Ishikawa (cell line): ENCODE data around the gene COA7.

Source experiments
- CEBPB ChIP-seq: IDR thresholded peaks from 2 replicates; pipeline ENCODE4 v1.6.1; 2012
- CREB1 ChIP-seq: IDR thresholded peaks from 2 replicates; pipeline ENCODE4 v1.6.1; 2012; ENCODE audit warnings: low read depth
- EGR1 ChIP-seq: IDR thresholded peaks from 2 replicates; pipeline ENCODE4 v1.6.1; 2012
- EP300 ChIP-seq: IDR thresholded peaks from 2 replicates; pipeline ENCODE4 v1.6.1; 2012; ENCODE audit warnings: borderline replicate concordance
- FOXM1 ChIP-seq: IDR thresholded peaks from 2 replicates; pipeline ENCODE4 v1.6.1; 2012; ENCODE audit warnings: low read depth, borderline replicate concordance
- NFIC ChIP-seq: IDR thresholded peaks from 2 replicates; pipeline ENCODE4 v1.6.1; 2012
- RAD21 ChIP-seq: IDR thresholded peaks from 2 replicates; pipeline ENCODE4 v1.6.1; 2012; ENCODE audit warnings: low read depth
- TAF1 ChIP-seq: IDR thresholded peaks from 2 replicates; pipeline ENCODE4 v1.6.1; 2012; ENCODE audit warnings: low read depth, mild to moderate bottlenecking
- TCF12 ChIP-seq: IDR thresholded peaks from 2 replicates; pipeline ENCODE4 v1.6.1; 2012; ENCODE audit warnings: low read depth
- TEAD4 ChIP-seq: IDR thresholded peaks from 2 replicates; pipeline ENCODE4 v1.6.1; 2012
- YY1 ChIP-seq: IDR thresholded peaks from 2 replicates; pipeline ENCODE4 v1.6.1; 2012; ENCODE audit warnings: low read depth
- ZBTB7A ChIP-seq: IDR thresholded peaks from 2 replicates; pipeline ENCODE4 v1.6.1; 2012; ENCODE audit warnings: low read depth
- TF ChIP-seq, protein P1 (sequence below): IDR thresholded peaks from 2 replicates; pipeline ENCODE4 v1.6.1; 2012
- TF ChIP-seq, protein P2 (sequence below): IDR thresholded peaks from 2 replicates; pipeline ENCODE4 v1.6.1; 2012
- TF ChIP-seq, protein P3 (sequence below): IDR thresholded peaks from 2 replicates; pipeline ENCODE4 v1.6.1; 2012; ENCODE audit warnings: low read depth, mild to moderate bottlenecking

COA7 gene

DNA sequence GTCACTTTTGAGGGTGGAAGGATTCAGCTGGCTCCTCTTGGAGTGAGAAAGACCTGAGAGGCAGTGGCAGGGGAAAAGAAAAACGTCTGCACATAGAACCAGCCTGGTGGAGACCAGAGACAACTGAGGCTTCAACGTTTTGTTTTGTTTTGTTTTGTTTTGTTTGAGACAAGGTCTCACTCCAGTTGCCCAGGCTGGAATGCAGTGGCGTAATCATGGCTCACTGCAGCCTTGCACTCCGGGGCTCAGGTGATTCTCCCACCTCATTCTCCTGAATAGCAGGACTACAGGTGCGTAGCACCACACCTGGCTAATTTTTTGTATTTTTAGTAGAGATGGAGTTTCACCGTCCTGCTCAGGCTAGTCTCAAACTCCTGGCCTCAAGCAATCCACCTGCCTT, 52.9 kb downstream of the COA7 start:
- TF ChIP-seq FOXM1 (no peak), TAF1 (no peak), CREB1 (no peak), CEBPB (no peak), RAD21 (no peak), ZBTB7A (no peak), YY1 (no peak), EGR1 (no peak), TEAD4 (no peak)
- TF ChIP-seq, protein P1, sequence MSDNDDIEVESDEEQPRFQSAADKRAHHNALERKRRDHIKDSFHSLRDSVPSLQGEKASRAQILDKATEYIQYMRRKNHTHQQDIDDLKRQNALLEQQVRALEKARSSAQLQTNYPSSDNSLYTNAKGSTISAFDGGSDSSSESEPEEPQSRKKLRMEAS, result no peak
- TF ChIP-seq, protein P2, sequence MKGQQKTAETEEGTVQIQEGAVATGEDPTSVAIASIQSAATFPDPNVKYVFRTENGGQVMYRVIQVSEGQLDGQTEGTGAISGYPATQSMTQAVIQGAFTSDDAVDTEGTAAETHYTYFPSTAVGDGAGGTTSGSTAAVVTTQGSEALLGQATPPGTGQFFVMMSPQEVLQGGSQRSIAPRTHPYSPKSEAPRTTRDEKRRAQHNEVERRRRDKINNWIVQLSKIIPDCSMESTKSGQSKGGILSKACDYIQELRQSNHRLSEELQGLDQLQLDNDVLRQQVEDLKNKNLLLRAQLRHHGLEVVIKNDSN, result no peak

DNA sequence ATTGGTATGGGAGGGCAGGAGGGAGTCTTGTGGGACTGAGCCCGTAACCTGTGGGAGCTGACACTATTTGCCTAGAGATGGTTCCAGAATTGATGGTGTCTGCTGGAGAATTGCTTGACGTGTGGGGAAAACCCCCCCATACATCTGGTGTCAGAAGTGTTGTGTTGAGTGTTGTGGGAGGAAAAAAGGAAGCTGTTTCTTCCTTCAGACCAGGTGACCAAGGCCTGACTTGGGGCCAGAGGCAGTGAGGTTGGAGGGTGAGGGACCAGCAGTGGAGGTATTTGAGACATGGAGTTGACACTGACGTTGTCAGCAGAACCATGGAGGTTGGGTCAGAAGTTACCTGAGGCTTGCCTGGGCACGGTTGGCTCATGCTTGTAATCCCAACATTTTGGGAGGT, 56.8 kb downstream of the COA7 start:
- no peak for TF ChIP-seq RAD21
- no peak for TF ChIP-seq TAF1
- TF ChIP-seq NFIC, result no peak
- no peak for TF ChIP-seq FOXM1
- TF ChIP-seq EGR1, result no peak
- TF ChIP-seq, protein P3, sequence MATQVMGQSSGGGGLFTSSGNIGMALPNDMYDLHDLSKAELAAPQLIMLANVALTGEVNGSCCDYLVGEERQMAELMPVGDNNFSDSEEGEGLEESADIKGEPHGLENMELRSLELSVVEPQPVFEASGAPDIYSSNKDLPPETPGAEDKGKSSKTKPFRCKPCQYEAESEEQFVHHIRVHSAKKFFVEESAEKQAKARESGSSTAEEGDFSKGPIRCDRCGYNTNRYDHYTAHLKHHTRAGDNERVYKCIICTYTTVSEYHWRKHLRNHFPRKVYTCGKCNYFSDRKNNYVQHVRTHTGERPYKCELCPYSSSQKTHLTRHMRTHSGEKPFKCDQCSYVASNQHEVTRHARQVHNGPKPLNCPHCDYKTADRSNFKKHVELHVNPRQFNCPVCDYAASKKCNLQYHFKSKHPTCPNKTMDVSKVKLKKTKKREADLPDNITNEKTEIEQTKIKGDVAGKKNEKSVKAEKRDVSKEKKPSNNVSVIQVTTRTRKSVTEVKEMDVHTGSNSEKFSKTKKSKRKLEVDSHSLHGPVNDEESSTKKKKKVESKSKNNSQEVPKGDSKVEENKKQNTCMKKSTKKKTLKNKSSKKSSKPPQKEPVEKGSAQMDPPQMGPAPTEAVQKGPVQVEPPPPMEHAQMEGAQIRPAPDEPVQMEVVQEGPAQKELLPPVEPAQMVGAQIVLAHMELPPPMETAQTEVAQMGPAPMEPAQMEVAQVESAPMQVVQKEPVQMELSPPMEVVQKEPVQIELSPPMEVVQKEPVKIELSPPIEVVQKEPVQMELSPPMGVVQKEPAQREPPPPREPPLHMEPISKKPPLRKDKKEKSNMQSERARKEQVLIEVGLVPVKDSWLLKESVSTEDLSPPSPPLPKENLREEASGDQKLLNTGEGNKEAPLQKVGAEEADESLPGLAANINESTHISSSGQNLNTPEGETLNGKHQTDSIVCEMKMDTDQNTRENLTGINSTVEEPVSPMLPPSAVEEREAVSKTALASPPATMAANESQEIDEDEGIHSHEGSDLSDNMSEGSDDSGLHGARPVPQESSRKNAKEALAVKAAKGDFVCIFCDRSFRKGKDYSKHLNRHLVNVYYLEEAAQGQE, result no peak
- TF ChIP-seq ZBTB7A, result no peak
- TF ChIP-seq TCF12, result no peak
- no peak for TF ChIP-seq CREB1
- no peak for TF ChIP-seq YY1
- no peak for TF ChIP-seq CEBPB
- TF ChIP-seq, protein P1, result no peak
- TF ChIP-seq, protein P2, result no peak
- no peak for TF ChIP-seq TEAD4
- no peak for TF ChIP-seq EP300

DNA sequence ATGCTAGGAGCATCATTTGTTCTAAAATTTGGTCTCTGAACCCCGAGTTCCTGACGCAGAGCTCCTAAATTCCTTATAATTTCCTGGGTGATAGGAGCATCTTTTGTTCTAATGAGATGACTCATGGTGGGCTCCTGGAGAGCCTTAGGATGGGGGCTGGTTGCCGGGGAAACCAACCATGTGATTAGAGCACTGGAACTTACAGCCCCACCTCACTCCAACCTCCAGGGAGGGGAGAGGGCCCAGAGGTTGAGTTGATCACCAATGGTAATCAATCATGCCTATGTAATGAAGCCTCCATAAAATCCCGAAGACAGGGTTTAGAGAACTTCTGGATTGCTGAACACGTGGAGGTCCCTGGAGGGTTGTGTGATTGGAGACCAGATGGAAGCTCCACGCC, 57.5 kb downstream of the COA7 start:
- no peak for TF ChIP-seq NFIC

DNA sequence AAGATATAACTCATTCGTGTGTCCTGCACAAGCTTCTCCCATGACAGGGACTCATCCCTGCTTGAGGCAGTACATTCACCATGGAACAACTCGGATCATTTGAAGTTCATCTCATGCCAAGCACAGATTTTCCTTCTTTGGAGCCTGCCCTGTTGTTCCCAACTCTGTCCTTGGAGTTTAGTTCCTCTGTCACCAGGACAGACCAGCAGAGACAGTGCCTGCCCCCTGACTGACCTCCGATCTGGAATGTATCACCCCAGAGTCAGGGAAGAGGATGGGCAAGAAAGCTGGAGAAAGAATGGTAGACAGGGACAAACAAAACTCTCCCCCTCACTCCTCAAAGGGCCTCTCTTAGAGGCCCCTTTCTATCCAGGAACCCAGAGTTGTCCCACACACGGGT, 60.2 kb downstream of the COA7 start:
- no peak for TF ChIP-seq TAF1

DNA sequence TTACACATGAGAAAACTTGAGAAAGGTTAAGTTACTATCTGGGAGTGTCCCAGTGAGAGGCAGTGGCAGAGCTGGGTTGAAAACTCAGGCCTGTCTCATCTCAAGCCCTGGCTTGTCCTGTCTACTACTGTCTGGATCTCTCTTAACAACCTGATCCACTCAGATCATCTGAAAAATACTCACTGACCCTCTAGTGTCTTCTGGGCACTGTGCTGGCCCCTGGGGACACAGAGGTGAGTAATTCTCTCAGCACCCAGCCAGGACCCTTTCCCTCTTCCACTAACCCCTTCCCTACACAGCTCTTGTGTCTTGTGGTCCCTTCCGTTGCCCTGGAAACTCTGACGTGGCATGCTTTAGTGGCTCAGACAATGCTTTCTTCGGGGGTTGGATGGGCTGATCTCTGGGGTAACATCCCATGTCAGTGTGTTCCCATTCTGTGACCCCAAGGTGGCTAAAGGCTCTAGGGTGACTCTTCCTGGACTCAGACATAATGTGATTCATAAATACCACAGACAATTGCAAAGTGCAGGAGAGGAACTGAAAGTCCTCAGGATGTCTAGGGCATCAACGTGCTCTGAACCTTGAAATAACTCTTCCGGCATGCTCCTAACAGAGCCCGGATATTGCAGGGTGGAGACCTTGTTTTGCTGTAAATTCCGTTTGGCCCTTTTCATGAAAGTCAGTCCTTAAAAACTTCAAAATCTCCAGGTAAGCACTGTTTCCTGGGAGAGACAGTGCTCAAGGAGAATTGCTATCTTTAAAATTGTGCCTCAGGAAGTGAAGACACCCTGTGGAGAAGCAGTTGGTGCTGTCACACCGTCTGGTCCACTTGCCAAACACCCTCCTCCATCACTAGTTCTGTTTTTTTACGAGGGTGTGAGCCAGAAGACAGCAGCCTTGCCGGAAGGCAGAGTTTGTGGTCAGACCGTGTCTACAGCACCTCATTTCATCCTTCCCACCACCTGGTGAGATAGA, 61.1 kb downstream of the COA7 start:
- TF ChIP-seq FOXM1 (no peak), CEBPB (no peak), RAD21 (no peak), NFIC (no peak), CREB1 (no peak), EP300 (no peak), EGR1 (no peak), TEAD4 (no peak), ZBTB7A (no peak), TCF12 (no peak), TAF1 (no peak), YY1 (no peak)
- TF ChIP-seq, protein P2, result no peak

DNA sequence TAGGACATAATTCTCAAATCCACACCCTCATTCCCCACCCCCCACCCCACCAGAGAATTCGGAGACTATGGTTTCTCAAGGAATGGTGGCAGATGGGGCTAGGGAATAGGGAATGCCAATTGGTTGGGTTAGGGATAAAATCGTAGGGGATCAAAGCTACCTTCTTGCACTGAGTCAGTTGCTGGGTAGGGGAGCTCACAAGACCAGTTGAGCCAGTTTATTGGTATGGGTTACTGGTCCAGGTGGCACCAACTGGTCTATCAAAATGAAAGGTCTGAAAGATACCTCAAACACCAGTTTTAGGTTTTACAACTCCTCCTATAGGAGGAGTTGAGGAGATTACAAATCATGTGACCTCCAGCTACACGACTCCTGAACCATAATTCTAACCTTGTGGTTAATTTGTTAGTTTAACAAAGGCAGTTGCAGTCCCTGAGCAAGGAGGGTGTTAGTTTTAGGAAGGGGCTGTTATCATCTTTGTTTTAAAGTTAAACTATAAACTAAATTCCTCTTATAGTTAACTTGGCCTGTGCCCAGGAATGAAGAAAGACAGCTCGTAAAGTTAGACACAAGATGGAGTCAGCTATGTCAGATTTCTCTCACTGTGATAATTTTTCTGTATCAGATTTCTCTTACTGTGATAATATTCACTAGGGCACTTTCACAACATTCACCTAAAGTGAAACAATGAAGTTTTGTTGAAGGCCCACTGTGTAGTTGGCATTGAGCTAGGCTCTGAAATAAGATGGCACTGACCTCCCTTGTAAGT, 62.6 kb downstream of the COA7 start:
- no peak for TF ChIP-seq TAF1
- no peak for TF ChIP-seq RAD21
- no peak for TF ChIP-seq FOXM1
- TF ChIP-seq NFIC, result no peak
- no peak for TF ChIP-seq CEBPB
- TF ChIP-seq EP300, result no peak
- TF ChIP-seq, protein P1, result no peak
- no peak for TF ChIP-seq CREB1
- TF ChIP-seq TEAD4, result no peak
- TF ChIP-seq EGR1, result no peak
- TF ChIP-seq YY1, result no peak
- TF ChIP-seq, protein P3, result no peak
- TF ChIP-seq, protein P2, result no peak
